Astrocyte (in vitro differentiated cells and primary cell): Measurements from ENCODE around the gene MRPL10.

Source experiments
- CTCF ChIP-seq: IDR thresholded peaks from 2 replicates; pipeline ENCODE4 v1.5.1; 2011; ENCODE audit warnings: low read depth, mild to moderate bottlenecking, inconsistent platforms, low read length, moderate library complexity; ENCODE audit not compliant: insufficient read depth
- EZH2 ChIP-seq: IDR thresholded peaks from 2 replicates; pipeline ENCODE4 v1.6.1; 2012; ENCODE audit warnings: mild to moderate bottlenecking, low read length, inconsistent platforms; ENCODE audit not compliant: insufficient read depth

DNA sequence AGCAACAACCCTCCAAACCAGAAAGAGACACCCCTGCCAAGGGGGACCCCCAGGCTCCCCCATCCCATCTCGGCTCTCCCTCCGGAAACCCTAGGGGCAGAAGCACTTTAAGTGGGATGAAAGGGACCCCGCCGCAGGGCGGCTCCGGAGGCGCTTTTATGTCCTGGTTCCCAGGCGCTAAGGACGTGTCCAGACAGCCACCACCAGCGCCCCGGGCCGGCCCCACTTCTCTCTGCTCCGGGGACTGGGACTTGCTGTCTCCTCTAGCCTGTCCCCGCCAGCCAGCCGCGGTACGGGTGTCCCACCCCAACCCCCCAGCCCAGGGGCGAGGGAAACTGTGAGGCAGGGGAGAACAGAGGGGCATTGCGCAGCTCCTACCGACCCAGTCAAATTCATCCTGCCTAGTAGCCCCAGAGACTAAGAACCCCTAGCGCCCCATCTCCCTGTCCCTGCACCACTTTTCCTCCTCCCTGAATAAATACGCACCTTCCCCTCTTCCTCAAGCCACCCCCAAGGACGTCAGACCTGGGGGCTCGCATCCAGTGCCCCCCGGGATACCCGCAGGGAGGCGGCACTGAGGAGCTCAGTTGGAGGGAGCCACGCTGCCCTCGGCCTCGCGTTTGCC lies 15.5 kb upstream of the MRPL10 start:
- no peak for TF ChIP-seq CTCF
- no peak for TF ChIP-seq EZH2
